T-helper 1 cell treated with Interleukin-12 subunit alpha and Interleukin-12 subunit beta and Interleukin-4 antibody, amounts not matched to agents 30 ng/mL and 1 ng/mL, for 36 hours (primary cell): ENCODE data around the gene ASB9. TPM values are rescaled to one million over a fixed set of nuclear protein-coding genes. Genes with fewer than 3 reads are reported as not detected.

Source experiments
- intact Hi-C: fragments of 100-400 bp; cut with micrococcal nuclease; formaldehyde crosslinking; loops from one replicate; pipeline ENCODE4 v1.15.1; 2024
- total RNA-seq: library from RNA; stranded (reverse); gene quantifications from 2 replicates; pipeline ENCODE4 v1.2.3, GENCODE V29; 2022

Gene ASB9
- total RNA-seq, 1 donor from 2014 or later: 0.39 TPM

DNA sequence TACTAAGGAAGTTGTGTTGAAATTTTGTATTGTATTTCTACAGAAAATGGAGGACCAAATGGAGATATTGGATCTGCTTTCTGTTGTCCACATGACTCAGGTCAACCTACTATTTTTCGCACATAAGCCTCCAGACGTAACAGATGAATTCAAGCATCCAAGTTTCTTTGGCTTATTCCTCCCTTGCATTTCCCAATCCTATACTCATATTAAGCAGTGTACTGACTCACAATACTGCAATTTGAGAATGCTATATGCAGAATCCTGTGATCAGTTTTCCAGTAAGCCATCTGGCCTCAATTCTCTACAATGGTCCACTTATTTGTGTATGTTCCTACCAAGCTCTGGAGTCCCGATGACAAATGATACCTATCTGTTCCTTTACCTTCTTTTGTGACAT lies 75.7 kb downstream of the ASB9 start:
- intact Hi-C loops: no loop called here

Other genes starting within 250 kb of the ASB9 start
- not detected in 2 replicates for gene ASB11, start 45.6 kb upstream of the ASB9 start, total RNA-seq
- 19.4 and 21.3 TPM in 2 replicates for gene PIGA, start 65.4 kb upstream of the ASB9 start, total RNA-seq
- gene VEGFD, start 114.3 kb upstream of the ASB9 start, total RNA-seq: not detected in 2 replicates
- gene PIR, start 223.2 kb upstream of the ASB9 start, total RNA-seq: 9.3 and 10.7 TPM in 2 replicates
- not detected in 2 replicates for gene BMX, start 230.7 kb upstream of the ASB9 start, total RNA-seq